ENCODE data around the gene SLC35A2.
A peak's percentile ranks its signal among the peaks of the same experiment; 100 is the strongest.

Gene SLC35A2

GRCh38 chrX:48942895-48943294 is 31.4 kb upstream of the SLC35A2 start:
- no peak for TF ChIP-seq CTCF (IDR thresholded peaks at IDR 0.05; ENCODE audit: low read depth, low read length)
- TF ChIP-seq EZH2phosphoT487 (IDR thresholded peaks at IDR 0.05; ENCODE audit: low read depth): no peak
- no peaks in the 10 kb centered on the region for H4K20me1 ChIP-seq (ENCODE audit: insufficient read depth, low read length)

GRCh38 chrX:48940404-48940955 is 29.0 kb upstream of the SLC35A2 start:
- Histone ChIP-seq H2AFZ (ENCODE audit: low read depth, low read length) (no peak overlapping the region), H3K9ac (ENCODE audit: low read length) (peak overlapping the region; percentile 91), H3K79me2 (ENCODE audit: low read length) (peaks cover 81% of the 10 kb centered on the region), H3K9me3 (ENCODE audit: insufficient read depth, low read length) (no peaks in the 10 kb centered on the region), H3K27ac (ENCODE audit: low read length) (peak overlapping the region; percentile 100), H3K4me3 (ENCODE audit: low read length) (no peak overlapping the region), H3K36me3 (replicated peaks; ENCODE audit: low read depth, low read length) (peaks cover 24% of the 10 kb centered on the region), H3K27me3 (ENCODE audit: low read depth, low read length) (no peaks in the 10 kb centered on the region), H3K4me2 (ENCODE audit: low read length) (peak overlapping the region; percentile 74), H4K20me1 (ENCODE audit: insufficient read depth, low read length) (no peaks in the 10 kb centered on the region), H3K4me1 (ENCODE audit: low read length) (peaks cover 88% of the 10 kb centered on the region)
- TF ChIP-seq CTCF (IDR thresholded peaks at IDR 0.05; ENCODE audit: low read depth, low read length): no peak
- no peak for TF ChIP-seq EZH2phosphoT487 (IDR thresholded peaks at IDR 0.05; ENCODE audit: low read depth)

More at GRCh38 chrX:48942895-48943294, 31.4 kb upstream of the SLC35A2 start:
- Histone ChIP-seq H3K27ac (ENCODE audit: low read length) (peak overlapping the region; percentile 62), H3K4me2 (ENCODE audit: low read length) (peak overlapping the region; percentile 24; the same call in 1 of the 2 replicates), H3K27me3 (ENCODE audit: low read depth, low read length) (no peaks in the 10 kb centered on the region), H2AFZ (ENCODE audit: low read depth, low read length) (no peak overlapping the region), H3K9ac (ENCODE audit: low read length) (peak overlapping the region; percentile 39), H3K36me3 (replicated peaks; ENCODE audit: low read depth, low read length) (peaks cover 22% of the 10 kb centered on the region), H3K9me3 (ENCODE audit: insufficient read depth, low read length) (no peaks in the 10 kb centered on the region), H3K79me2 (ENCODE audit: low read length) (peaks cover 84% of the 10 kb centered on the region), H3K4me1 (ENCODE audit: low read length) (peaks cover 72% of the 10 kb centered on the region), H3K4me3 (ENCODE audit: low read length) (no peak overlapping the region)

- Histone ChIP-seq H3K27ac (ENCODE audit: low read length) (peak overlapping the region; percentile 100), H3K36me3 (replicated peaks; ENCODE audit: low read depth, low read length) (peaks cover 24% of the 10 kb centered on the region)
These were observed 28.2 kb upstream of the SLC35A2 start for GRCh38 chrX:48939524-48940228.

More at GRCh38 chrX:48939524-48940228, 28.2 kb upstream of the SLC35A2 start:
- no peaks in the 10 kb centered on the region for H3K27me3 ChIP-seq (ENCODE audit: low read depth, low read length)
- no peak overlapping the region for H2AFZ ChIP-seq (ENCODE audit: low read depth, low read length)
- peaks cover 80% of the 10 kb centered on the region for H3K79me2 ChIP-seq (ENCODE audit: low read length)
- peak overlapping the region; percentile 47 for H3K4me3 ChIP-seq (ENCODE audit: low read length)
- H3K4me1 ChIP-seq (ENCODE audit: low read length): peaks cover 93% of the 10 kb centered on the region
- H3K9ac ChIP-seq (ENCODE audit: low read length): peak overlapping the region; percentile 91
- no peak for TF ChIP-seq EZH2phosphoT487 (IDR thresholded peaks at IDR 0.05; ENCODE audit: low read depth)
- no peak for TF ChIP-seq CTCF (IDR thresholded peaks at IDR 0.05; ENCODE audit: low read depth, low read length)
- H4K20me1 ChIP-seq (ENCODE audit: insufficient read depth, low read length): no peaks in the 10 kb centered on the region
- H3K4me2 ChIP-seq (ENCODE audit: low read length): peak overlapping the region; percentile 74
- H3K9me3 ChIP-seq (ENCODE audit: insufficient read depth, low read length): no peaks in the 10 kb centered on the region
